Measurements from ENCODE around the gene UQCC5.
A peak's percentile ranks its signal among the peaks of the same experiment; 100 is the strongest.
"Not testable (repeated sequence)": the region's sequence is repeated elsewhere in the genome, so short reads cannot be mapped to it uniquely, and the experiment has no call there.

The UQCC5 gene

DNA sequence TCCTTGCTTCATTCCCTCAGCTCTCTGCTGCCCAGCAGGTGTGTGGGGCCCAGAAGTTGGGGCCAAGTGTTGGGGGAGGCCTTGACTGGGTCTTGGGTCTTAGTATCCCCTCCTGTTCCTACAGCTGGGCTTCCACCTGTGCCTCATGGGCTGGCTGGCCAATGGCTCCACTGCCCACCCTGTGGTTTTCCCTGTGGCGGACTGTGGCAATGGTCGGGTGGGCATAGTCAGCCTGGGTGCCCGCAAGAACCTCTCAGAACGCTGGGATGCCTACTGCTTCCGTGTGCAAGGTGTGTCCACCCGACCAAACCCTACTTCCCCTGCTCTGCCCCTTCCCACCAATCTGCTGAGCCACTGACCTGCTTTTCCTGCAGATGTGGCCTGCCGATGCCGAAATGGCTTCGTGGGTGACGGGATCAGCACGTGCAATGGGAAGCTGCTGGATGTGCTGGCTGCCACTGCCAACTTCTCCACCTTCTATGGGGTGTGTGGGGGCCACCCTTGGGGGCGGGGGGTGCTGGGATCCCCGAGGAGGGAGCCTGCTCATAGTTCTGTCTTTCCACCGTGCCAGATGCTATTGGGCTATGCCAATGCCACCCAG lies 13.7 kb upstream of the UQCC5 start:
- DNase-seq (ENCODE audit: low read depth in 2 of 2) = no peak

DNA sequence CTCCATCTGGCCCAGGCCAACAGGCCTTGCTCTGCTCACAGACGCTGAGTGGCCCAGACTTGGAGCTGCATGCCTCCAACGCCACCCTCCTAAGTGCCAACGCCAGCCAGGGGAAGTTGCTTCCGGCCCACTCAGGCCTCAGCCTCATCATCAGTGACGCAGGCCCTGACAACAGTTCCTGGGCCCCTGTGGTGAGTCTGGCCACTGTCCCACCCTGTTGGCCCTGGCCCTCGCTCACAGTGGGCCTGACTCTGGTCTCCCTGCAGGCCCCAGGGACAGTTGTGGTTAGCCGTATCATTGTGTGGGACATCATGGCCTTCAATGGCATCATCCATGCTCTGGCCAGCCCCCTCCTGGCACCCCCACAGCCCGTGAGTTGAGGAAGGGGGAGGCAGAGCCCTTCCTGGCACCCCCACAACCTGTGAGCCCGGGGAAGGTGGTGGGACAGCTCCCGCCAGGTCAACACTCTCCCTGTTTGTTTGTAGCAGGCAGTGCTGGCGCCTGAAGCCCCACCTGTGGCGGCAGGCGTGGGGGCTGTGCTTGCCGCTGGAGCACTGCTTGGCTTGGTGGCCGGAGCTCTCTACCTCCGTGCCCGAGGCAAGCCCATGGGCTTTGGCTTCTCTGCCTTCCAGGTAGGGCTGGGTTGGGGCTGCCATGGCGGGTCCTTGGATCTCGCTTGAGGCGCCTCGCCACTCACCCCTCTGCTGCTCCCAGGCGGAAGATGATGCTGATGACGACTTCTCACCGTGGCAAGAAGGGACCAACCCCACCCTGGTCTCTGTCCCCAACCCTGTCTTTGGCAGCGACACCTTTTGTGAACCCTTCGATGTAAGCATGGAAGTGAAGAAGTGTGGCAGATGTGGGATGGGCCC lies 12.8 kb upstream of the UQCC5 start:
- no peak for DNase-seq (ENCODE audit: low read depth in 2 of 2)

DNA sequence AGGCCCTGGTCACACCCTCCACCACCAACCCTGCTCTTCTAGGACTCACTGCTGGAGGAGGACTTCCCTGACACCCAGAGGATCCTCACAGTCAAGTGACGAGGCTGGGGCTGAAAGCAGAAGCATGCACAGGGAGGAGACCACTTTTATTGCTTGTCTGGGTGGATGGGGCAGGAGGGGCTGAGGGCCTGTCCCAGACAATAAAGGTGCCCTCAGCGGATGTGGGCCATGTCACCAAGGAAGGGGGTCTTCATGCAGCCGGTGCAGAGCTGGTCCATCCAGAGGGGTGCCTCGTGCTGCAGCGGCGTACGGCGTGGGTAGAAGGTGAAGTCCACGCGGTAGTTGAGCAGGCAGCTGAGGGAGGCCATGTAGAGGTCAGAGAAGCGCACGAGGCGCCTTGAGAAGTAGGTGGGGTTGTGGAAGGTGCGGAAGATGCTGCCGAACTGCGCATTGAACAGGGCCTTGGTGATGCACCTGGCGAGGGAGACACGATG lies 12.1 kb upstream of the UQCC5 start:
- DNase-seq (ENCODE audit: low read depth in 2 of 2) = no peak

DNA sequence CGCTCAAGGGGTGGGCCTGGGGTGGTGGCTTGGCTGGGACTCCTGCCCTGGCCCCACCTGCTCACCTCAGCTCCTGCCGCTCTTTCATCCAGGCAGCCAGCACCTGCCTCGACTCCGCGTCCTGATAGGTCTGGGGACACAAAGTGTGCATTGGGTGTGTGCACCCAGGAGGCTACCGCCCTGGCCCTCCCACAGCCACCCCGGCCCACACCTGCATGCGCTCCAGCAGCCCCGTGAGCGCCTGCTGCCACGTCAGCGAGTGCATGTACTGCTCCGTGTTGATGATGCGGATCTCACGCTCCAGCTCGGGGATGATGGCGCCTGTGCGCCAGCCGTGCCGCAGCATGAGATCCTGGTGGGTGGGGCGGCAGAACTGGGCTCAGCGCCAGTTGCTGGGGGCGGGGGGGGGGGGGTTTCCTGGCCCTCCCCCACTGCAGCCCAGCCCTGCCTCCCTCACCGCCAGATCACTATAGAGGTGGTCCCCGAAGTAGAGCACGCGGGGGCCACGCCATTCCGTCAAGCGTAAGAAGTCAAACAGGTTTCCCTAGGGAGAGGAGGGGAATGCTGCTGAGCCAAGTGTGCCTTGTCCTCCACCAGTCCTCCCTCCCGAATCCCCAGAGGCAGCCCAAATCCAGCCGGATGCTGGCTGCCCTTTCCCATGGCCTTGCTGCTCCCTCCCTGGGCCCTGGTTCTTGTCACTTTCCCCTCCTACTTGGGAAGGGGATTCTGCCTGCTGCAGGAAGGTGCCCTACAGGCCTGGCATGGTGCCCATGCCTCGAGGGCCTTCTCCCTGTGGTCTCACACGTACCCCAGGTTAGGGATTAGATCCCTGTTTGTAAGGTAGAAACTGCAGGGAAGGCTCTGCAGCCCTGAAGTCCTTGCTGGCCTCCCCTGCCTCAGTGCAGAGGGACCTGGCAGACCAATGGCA lies 11.4 kb upstream of the UQCC5 start:
- no peak for DNase-seq (ENCODE audit: low read depth in 2 of 2)

DNA sequence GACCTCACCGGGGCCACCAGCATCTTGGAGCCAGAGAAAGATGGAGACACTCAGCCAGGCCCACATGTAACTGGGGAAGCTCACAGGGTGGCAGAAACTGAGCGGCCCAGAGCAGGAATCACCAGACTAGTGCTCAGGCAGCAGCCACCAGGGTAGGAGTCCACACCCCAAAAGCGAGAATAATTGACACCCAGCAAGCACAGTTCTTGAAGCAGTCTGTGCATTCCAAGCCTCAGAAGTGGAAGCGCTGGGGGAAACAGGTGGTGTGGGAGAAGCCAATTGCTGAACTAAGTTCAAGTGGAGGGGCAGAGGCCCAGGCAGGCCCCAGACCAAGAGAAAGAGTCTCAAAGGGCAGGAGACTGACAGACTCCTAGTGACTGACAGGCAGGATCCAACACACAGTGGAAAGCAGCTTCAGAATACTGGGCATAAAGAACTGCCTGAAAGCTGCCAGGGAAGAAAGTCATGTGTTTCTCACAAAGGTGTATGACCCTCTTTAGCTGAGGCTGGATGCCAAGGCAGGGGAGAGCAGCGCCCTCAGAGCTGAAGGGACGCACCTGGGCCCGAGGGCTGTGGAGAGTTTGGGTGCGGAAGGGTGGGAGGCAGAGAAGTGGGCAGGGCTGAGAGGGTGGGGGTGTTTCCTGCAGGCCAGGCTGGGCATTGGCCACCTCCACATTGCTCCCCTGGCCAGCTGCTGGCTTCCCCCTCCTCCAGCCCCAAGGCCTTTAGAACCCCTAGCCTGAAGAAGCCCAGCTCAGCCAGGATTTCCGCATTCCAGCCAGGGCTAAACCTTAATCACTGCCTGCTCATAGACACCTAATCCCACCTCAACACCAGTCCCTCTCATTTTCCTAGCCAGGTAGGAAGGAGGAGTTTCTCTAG lies 10.5 kb upstream of the UQCC5 start:
- no peak for DNase-seq (ENCODE audit: low read depth in 2 of 2)

DNA sequence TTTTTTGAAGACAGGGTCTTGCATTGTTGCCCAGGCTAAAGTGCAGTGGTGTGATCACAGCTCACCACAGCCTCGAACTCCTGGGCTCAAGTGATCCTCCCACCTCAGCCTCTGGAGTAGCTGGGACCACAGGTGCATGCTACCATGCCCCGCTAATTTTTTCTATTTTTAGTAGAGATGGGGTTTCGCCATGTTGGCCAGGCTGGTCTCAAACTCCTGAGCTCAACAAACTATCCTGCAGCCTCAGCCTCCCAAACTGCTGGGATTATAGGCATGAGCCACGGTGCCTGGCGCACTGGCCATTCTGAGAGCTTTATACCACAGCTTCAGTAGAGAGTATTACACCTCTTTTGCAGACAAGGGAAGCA lies 9.8 kb upstream of the UQCC5 start:
- not testable (repeated sequence) for DNase-seq (ENCODE audit: low read depth in 2 of 2)

DNA sequence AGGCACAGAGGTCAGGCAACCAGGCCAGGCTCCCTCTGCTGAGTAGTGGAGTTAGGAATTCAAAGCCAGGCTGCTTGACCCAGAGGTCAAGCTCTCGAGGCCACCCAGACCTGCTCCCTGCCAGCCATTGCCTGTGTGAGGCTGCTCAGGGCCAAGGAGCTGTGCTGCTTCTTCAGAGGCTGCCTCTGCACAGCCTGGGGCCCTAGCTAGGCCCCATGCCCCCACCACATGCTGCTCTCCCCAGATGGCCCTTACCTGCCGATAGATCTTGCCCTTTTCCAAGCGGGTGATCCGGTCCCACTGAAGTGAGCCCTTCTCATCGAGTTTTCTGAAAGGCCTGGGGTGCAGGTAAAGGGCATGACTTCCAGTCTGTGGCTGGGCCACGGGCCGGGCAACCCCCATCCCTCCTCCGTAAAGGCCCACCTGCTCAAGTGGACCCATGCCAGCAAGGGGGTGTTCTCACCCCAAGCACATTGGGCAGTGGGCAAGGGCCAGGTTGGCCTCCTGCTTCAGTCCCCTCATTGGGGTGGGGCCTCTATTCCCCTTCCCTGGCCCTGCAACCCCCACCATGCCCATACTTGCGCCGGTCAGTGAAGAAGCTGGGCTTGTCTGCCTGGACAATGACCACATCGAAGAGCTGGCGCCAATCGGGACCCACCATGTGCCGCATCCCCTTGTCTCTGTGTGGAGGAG lies 9.2 kb upstream of the UQCC5 start:
- DNase-seq (ENCODE audit: low read depth in 2 of 2) = no peak

DNA sequence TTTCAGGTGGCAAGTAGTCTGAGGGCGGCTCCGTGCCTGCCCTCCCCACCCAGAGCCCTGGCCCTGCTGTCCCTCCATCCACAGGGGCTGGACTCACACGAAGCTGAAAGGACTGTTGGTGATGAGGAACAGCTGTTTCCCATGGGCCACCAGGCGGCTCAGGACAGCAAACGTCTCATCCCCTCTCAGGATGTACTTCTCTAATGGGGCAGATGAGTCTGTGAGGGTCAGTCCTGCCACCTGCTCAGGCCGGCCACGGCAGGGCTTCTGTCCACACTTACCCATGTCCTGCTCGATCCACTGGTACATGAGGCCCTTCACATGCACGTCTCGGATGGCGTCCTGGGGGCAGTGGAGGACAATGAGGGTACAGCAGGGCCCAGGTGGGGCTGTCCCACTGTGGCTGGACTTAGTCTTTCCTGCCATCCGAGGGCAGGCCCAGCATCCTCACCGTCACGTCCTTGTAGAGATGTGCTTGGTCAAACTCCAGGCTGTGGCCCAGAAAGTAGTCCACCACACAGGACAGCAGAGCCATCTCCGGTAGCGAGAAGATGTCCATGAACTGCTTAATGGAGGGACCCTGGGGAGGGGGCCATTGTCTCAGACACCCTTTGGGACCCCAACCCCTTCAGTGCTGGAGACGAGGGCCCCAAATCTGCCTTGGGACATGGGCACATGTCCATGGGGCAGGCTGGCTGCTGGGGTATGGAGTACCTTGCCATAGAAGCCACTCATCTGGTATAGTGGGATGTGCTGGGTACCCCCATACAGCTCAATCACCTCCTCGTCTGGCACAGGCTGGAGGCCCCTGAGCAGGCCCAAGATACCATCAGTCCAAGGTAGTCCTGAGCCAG lies 8.4 kb upstream of the UQCC5 start:
- DNase-seq (ENCODE audit: low read depth in 2 of 2) = no peak

DNA sequence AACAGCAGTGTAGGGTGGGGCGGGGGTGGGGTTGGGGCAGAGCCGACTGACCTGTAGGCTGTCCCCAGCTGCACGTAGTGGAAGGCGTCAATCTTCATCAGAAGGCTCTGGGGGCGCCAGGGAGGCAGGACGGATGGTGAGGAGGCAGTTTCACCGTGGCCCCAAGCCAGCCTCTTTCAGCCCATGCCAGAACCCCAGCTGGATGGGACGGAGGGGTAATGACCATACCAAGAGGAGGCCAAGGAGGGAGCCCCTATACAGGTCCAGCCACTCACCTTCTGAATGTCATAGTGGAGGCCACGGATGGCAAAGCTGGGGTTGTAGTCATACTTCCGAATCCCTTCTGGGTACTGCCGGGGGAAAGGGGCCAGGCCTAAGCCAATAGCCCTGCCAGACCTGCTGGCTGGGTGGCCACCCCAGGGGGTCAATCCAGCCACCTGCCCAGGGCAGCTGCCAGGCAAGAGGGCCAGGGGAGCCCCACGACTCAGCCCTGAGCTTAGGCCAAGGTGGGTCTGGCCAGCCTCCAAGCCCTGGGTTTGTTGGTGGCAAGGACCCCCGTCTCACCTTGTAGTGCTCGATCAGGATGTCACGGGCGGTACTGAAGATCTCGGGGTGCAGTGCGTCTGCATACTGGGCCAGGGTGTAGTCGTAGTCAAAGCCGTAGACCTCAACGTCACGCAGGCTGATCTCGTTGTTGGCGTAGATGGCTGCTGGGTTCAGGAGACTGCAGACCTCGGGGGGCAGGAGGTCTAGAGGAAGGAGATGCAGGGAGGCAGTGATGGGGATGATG lies 7.6 kb upstream of the UQCC5 start:
- no peak for DNase-seq (ENCODE audit: low read depth in 2 of 2)

DNA sequence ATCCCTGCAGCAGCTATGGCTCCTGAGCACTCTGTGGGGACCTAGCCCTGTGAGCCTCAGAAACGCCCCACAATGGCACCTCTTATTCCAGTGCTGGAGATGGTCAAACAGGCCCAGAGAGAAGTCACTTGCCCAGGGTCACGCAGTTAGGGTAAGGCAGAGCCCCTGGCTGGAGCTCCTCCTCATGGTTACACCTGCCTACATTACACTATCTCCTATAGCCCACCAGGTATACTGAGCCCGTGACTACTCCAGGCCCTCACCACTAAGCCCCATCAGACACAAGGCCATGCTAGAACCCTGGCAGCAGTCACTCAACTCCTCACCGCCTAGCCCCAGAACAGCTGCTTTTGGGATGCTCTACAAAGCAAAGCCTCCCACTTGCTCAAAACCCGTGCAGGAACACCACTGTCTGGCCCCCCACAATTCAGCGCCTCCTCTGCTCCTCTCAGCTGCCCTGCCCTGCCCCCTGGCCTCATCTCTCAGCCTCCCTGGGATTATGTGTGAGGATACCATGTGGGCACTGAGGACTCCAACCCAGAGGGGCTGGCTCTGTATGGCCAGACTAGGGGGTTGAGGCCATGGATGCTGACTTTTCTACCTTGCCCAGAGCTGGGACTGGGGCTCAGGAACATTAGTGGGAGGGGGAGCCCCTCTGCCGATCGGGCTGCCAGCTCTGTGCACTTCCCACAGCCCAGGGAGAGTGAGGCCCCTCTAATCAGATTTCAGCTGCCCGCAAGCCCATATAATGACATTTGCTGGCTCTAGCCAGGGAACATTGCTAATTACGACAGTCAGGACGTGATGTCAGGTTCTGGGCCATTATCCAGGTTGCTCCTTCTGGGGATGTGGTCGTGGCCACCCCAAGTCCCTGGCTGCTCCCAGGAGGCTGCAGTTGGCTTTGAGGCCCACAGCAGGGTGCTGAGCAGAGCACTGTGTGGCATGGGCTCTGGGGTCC lies 6.8 kb upstream of the UQCC5 start:
- no peak for DNase-seq (ENCODE audit: low read depth in 2 of 2)

DNA sequence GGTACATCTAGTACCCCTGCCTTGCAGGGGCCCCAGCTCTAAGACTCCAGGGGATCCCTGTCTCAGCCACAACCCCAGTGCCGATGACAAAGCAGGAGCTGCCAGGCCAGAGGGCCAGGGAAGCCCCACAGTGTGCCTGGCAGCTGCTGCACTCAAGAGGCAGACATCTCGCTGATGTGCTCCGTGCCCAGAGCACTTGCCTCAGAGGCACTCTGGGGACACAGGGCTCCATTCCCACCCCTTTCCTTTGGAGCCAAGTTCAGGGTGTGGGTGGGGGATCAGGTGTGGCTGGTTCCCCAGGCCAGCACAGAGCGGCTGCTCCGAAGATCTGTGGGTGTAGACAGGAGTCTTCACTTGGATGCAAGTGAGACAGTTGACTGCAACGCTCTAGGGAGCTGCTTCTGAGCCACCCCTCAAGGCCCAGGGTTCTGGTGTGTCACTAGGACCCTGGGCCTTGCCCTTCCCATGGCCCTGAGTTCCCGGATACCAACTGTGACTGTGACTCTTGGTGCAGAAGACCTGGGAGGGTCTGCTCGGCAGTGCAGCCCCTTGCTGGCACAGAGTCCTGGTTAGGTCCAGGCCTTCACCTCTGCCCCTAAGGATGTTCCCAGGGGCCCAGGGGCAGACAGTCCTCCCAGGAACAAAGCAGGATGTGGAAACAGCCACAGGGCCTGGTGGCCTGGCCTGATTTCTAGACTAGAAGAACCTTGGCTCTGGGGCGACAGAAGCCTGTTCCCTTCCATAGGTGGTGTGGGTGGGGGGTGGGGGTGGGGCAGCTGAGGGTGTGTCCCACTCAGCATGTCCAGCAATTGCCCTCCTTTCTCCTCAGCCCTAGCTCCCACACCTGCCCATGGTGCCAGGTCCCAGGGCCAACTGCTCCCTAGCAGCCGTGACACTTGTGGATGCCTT lies 5.2 kb upstream of the UQCC5 start:
- DNase-seq (ENCODE audit: low read depth in 2 of 2) = no peak

DNA sequence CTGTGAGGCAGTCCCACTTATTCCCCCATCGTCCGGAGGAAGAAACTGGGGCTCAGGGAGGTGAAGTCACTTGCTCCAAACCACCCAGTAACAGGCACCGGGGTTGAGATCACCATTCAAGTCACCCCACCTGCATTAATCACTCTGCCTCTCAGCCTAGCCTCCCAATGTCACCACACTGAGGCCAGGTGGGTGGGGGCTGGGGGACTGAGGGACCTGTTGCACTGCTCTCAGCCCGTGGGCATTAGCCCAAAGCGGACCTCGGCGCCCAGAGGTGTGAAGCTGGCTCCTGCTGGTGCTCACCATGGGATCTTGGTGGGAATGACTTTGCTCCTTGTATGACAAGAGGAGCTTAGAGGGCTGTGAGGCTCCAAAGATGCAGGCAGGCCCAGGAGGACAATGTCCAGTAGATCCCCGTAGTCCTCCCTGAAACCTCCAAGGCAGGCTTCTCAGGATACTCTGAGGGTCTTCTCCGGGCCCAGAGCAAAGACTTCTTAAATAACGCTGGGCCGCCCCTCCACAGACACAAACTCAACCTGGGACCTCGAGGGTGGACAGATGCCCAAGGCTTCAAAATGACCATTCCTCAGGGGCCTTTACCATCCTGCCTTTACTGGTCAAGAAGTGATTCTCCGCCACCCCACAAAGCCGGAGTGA lies 4.4 kb upstream of the UQCC5 start:
- no peak for DNase-seq (ENCODE audit: low read depth in 2 of 2)

DNA sequence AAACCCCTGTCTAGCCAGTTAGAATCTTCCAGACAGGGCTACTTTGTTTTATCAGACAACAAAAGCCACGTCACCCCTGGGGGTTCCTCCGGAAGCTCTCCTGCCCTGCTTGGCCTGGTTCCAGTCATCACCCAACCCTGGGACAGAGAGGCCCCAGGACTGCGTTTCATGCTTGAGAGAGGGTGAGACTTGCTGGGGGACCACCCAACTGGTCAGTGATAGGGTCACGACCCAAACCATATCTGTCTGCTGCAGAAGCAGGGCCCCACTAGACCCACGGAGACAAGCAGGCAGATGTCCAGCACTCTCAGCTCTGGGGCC lies 3.9 kb upstream of the UQCC5 start:
- DNase-seq (ENCODE audit: low read depth in 2 of 2) = no peak

DNA sequence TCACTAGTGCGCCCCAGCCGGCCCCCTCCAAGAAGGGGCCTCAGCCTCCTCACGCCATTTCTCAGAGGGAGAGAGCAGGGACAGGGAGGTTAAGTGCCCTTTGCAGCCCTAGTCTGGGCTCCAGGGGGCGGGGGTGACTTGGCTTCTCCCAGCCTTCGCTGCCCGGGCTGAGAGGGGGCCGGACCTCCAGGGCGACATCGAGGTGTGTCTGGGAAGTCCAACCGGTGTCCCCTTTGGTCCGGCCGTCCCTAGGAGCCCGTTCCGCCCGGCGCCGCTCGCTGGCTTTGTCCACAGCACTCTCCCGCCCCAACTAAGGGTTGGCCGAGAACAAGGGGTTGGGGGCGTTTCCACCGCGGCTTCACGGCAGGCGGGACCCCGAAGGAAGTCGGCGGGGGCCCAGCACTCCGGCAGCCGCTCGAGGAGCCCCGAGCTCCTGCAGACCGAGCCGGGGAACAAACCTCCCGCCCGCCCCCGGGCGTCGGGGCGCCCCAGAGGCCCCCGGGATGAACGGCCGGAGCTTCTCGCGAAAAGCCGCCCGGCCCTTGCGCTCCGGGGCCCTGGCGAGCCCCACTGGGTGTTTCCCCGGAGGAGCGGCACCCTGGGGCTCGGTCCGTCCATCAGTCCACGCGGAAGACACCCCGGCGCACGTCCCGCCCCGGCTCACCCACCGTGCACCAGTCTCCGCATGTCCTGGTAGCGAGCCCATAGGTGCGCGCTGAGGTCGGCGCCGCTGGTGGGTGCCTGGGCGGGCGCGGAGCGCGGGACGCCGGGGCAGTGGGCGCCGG lies 3.4 kb upstream of the UQCC5 start:
- DNase-seq (ENCODE audit: low read depth in 2 of 2) = no peak

DNA sequence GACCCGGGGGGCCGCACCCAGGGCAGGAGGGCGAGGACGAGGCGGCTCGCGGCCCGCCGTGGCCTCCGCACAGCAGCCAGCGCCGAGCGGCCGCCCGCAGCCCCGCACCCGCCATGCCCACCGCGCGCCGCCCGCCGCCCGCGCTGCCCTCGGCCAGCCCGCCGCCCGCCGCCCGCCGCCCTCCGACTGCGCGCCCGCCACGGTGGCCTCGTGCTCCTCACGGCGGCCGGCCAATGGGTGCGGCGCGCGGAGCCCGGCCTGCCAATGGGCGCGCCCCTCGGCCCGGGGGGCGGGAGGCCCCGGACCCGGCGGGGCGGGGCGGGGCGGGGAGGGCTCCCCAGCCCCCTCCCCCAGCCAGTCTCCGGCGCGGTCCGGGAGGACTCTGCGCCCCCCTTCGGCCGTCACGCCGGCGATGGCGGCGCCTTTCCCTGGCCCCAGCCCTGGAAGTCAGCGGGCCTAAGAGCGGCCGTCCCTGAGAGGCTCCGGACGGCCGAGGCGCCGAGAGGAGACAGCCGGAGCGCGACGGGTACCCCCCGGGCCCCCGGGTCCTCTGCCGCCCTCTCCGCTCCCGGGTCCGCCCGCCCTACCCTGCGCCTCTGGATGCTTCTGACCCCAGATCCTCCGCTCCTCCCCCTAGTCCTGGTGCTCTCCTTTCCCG lies 2.7 kb upstream of the UQCC5 start, which contains the start of gene NT5DC2:
TSS of gene NT5DC2 (minus strand) at position 235 of the 658 bp plus-strand sequence. CDS start at position 115, 120 bp downstream.
- DNase-seq (ENCODE audit: low read depth in 2 of 2) = peak; percentile 26 to 44

All from stimulated activated CD8-positive, alpha-beta memory T cell treated with anti-CD3 and anti-CD28 coated beads, Interleukin-7, amount 100 ng/mL, for 1 hour (primary cell).